HUDEP-2 (cell line): Measurements from ENCODE around the gene ZBTB7C.

ENCODE experiments used
- DNase-seq, 76 experiments: peaks; one replicate each; lab custom pipeline; 2025; ENCODE audit not compliant: unreplicated experiment in 76 of 76; lab: John Stamatoyannopoulos, UW

Gene ZBTB7C

GRCh38 chr18:48032876-48033789 lies 376.1 kb downstream of the ZBTB7C start:
- DNase-seq = no peak

GRCh38 chr18:48031641-48032040 lies 377.5 kb downstream of the ZBTB7C start:
- DNase-seq = no peak

DNA sequence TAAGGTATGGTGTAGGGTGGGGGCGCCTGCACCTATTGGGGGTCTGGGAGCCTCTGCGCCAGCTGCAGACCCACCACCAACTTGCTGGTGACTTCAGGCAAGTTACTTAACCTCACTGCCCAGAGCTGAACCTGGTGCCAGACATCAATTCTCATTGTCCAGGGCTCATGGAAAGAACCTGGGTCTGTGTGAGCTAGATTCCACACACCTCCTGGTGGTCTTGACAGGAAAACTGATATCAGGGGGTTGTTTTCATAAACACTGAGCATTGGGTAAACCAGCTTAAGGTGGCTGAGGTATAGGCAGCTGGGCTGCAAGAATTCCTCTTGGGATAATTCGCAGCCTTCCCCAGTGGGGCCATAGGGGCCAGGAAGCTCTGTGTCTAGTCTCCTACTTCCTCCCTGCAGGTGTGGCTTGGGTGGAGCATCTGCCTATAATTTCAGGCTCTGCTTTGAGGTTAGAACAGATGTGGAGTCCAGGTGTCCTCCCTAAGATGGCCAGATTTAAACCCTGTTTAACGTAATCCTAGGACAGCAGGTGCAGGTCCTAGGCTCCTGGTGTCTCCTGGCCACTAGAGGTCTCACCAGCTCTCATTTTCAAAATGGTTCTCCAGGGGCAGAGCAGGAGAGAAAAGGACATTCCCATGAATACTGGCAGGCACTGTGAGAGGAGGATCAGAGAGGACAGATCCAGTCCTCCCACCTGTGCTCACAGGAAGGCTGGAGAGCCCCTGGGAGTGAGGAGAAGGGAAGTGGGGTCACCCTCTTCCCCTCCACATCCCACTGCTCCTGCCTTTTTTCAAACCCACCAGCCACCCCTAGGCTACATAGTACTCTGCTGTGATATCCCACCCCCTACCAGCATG lies 378.3 kb downstream of the ZBTB7C start:
- peak in 11 of 76 experiments; percentile 6 to 56 (median 17) for DNase-seq

- DNase-seq = no peak
Measured at GRCh38 chr18:48029296-48029986, 379.7 kb downstream of the ZBTB7C start.

DNA sequence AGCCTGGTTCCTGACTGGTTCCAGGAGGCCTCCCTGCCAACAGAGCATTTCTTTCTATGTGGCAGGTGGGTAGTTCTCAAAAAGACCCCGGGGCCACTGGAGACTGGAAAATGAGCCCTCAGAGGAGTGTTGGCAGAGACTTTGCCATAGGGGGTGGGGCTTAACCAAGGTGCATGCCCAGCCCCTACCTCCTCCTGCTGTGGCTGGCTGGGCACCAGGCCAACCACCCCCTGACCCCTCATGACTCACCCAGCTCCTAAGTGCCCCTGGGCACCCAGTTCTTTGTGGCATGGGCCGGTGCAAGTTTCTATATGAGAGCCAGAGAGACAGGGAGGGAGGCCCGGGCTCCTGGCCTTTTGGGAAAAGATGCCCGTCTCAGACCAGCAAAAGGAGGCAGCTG lies 380.5 kb downstream of the ZBTB7C start:
- no peak for DNase-seq

DNA sequence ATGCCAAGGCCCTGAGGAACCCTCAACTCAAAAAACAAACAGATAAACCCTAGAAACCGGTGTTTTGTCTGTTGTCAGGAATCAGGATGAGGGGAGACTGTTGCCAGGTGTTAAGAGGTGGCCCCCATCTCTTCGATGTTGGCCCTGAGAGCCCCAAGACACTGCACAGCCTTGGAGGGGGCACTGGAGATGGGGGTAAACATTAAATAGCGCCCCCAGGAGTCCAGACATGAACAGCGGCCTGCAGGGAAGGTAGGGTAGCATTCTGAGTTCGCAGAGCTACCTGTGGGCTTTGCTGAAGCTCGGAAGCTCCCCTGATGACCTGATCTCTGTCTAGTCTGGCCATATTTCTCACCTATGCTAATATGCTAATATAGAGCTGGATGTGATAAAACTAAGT lies 381.1 kb downstream of the ZBTB7C start:
- DNase-seq = no peak

DNA sequence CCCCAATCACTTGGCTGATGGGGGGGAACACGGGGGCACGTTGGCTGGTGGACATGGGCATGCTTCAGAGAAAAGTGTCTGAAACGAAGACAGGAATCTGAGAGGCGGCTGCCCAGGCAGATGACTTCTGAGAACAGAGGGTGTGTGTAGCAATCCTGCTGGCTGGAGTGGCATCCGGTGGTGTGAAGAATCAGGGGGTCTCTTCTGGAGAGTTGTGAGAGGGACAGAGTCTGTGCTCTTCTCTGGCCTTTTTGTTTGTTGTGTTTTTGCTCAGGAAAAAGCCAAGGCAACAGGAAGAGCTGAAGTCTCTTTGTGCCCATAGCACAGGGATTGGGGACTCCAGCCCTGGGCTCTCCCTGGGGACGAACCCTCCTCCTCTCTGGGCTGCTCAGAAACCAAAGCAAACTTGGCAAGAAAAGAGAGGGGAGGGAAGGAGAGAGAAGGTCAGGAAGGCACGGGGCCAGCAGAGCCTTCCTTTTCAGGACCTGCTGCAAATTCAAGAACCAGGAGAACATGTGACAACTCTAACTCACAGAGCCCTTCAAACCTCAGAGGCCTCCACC lies 381.7 kb downstream of the ZBTB7C start:
- no peak for DNase-seq

- no peak for DNase-seq
Measured at GRCh38 chr18:48026216-48026615, 383.0 kb downstream of the ZBTB7C start.

GRCh38 chr18:48024881-48025660 lies 384.1 kb downstream of the ZBTB7C start:
- DNase-seq = no peak

DNA sequence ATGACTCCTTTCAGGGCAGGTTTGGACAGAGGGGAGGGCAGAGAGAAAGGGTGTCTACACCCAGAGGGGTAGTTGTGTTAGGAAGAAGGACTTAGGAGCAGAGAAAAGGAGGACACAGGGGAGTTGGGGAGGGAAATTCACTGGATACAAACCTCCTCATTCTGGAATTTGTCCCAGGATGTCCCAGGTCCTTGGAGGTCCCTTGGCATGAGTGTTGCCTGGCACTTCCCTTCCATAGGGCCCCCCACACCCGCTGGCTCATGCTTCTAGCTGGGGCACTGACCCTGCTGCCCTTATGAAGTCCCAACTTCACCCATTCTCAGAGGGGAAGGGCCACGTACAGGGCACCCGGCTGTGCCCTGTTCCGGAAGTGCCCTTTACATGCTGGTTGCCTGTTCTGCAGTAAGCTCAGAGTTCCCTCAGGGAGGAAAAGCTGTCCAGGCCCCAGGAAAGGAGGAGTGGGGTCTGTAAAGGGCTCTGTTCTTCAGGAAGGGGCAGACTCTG lies 385.1 kb downstream of the ZBTB7C start:
- DNase-seq = no peak

- DNase-seq = peak in 71 of 76 experiments; percentile 12 to 92 (median 62)
Measured at GRCh38 chr18:48023334-48024008, 385.7 kb downstream of the ZBTB7C start.

GRCh38 chr18:48022531-48023329 lies 386.5 kb downstream of the ZBTB7C start:
- peak in 39 of 76 experiments; percentile 6 to 84 (median 58) for DNase-seq

DNA sequence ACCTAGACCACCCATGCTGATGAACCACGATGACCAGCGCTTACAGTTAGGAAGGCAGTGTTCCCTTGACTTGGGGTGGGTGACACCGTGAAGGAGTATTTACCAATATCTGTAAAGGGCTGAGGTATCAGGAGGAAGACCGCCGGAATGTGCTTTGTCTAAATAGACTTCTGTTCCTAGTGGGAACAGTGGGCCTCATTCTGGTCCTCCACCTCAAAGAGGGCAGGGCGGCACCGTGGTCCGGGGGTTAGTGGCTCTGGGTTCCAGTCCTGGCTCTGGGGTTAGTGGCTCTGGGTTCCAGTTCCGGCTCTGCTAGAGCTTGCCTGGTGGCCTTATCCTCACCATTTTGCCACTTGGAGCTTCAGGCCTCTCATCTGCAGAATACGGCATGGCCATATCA lies 387.2 kb downstream of the ZBTB7C start:
- DNase-seq = no peak

DNA sequence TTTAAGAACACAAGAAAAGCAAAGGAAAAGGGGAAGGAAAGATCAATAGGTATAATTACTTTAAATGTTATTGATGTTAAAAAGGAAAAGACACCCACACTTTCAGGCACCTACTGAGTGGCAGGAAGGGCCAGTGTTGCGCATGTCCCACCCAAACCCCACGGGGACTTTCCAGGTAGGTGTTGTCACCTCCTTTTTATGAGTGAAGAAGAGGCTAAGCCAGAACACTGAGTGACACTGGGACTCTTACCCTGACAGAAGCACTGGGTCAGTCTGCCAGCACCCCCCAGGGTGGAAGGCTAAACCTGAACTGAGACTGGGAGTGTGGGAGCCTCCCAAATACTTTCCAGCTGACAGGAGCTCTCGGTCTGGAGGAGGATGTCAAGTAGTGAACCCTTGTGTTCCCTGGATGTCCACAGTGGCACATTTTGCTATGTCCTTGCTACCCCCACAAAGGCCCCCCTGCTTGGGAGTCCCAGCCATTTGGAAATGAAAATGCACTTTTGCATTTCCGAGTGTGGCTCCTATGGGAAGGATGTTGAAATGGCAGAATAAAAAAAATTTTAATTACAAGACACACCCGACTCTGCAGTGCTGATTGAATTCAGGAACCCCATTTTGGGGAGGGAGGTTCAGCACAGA lies 387.8 kb downstream of the ZBTB7C start:
- no peak for DNase-seq

DNA sequence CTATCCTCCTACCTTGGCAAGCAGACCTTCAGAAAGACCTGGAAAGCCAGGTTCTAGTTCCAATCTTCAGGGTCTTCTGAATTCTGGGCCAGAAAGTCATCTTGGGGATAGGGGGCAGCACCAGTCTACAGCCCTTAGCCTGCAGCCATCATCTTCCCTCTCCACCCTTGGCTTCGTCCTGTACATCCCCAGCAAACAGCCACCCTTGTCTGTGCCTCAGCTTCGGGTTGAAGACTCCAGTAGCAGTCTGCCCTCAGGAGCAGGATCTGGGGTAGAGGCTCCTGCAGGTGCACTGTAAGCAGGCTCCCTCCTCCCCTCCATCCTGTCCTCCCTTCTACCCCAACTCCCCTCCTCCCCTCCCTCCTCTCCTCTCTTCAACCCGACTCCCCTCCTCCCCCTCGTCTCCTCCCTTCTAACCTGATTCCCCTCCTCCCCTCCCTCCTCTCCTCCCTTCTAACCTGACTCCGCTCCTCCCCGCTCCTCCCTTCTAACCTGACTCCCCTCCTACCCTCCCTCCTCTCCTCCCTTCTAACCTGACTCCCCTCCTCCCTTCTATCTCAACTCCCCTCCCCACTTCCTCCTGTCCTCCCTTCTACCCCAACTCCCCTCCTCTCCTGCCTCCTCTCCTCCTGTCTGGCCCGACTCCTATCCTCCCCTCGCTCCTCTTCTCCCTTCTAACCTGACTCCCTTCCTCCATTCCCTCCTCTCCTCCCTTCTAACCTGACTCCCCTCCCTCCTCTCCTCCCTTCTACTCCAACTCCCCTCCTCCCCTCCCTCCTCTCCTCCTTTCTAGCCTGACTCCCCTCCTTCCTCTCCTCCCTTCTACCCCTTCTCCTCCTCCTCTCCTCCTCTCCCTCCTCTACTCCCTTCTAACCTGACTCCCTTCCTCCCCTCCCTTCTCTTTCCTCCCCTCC lies 388.6 kb downstream of the ZBTB7C start:
- no peak for DNase-seq

DNA sequence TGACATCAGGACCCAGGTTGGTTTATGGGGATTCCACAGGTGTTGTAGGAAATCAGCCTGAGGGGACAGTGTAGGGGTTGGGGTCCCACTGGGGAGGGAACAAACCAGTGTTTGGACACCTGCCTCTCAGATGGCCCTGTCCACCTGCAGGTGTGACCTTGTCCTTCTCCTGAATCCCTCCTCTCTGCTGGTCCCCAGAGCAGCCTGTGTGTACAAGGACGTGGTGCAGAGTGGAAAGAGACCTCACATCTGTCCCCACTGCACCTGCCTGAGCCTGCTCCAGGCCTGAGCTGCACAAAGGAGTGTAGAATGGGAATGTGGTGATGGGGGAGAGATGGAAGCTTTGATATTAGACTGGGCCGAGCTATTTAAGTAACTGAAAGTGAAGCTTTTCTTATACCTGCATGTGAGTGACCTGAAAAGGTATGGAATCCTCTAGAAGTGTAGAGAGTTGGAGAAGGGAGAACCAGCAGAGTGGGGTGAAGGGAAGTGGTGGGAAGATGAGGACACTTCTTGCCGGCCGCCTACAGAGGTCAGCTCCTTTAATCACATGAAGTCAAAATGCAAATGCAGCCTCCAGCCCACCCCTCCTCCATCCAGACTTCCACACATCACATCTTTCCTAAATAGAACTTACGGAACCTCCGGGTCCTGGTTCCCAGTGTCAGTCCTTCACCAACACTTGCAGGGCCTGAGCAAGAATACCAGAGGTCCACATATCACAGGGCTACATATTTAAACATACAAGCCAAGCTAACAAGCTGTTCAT lies 389.4 kb downstream of the ZBTB7C start:
- DNase-seq = no peak
